ENCODE data around the gene PLEKHM3. TPM values are rescaled to one million over a fixed set of nuclear protein-coding genes. Genes with fewer than 3 reads are reported as not detected.
A peak's percentile ranks its signal among the peaks of the same experiment; 100 is the strongest.

Gene PLEKHM3
- total and polyA plus RNA-seq, 2 of the 13 experiments (the other 11 are each of a cell fraction or from before 2014, with no cell fraction given): 4.5 to 4.7 TPM

DNA sequence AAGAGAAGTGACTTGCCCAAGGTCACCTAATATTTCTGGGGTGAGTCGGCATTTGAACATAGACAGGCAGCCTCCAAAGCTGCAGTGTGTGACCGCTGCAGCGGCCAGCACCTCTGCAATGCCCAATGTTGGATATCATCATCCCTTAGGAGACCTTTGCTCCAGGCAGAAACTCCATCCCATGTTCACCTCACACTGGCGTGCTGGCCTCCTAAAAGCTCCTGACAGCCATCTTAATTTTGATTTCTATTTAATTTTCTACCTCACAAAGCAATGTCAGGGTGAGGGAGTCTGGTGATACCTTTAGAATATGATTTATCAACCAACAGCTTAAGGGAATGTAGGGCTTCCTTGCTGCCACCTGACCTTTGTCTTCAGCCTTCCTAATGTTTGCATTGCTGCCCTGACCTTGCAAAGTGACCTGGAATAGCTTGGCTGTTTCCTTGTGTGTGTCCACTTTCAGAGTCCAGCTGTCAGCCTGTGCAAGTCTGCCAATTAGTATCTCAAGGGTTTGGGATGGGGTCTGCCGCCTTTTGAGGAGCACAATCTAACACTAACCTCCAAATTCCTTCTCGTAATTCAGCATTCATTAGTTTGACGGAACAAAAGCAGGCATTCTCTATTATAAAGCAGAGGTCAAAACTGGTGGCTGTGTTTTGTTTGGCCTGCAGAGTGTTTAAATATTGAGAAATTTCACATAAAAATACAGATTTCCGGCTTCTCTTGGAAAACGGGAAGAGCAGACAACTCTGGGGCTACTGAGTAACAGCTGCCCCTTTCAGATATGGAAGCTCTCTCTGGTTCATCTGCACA is 127.6 kb downstream of the PLEKHM3 start (continued):
- no peak; the same call in 1 of the 2 replicates for TF ChIP-seq ELF1 (CRISPR knock-in tag; IDR thresholded peaks at IDR 0.05)
- TF ChIP-seq SMAD3 (CRISPR knock-in tag; IDR thresholded peaks at IDR 0.05): 0 out of 2 replicates have a peak, but pooled peaks have one; percentile 17
- TF ChIP-seq ZNF225 (CRISPR knock-in tag; IDR thresholded peaks at IDR 0.05): no peak
- no peak; the same call in 1 of the 2 replicates for TF ChIP-seq SIX1 (CRISPR knock-in tag; IDR thresholded peaks at IDR 0.05; ENCODE audit: borderline replicate concordance)
- TF ChIP-seq ZNF20 (CRISPR knock-in tag; IDR thresholded peaks at IDR 0.05): no peak
- TF ChIP-seq NCOA2 (CRISPR knock-in tag; IDR thresholded peaks at IDR 0.05): peak; percentile 76
- TF ChIP-seq, protein P1, sequence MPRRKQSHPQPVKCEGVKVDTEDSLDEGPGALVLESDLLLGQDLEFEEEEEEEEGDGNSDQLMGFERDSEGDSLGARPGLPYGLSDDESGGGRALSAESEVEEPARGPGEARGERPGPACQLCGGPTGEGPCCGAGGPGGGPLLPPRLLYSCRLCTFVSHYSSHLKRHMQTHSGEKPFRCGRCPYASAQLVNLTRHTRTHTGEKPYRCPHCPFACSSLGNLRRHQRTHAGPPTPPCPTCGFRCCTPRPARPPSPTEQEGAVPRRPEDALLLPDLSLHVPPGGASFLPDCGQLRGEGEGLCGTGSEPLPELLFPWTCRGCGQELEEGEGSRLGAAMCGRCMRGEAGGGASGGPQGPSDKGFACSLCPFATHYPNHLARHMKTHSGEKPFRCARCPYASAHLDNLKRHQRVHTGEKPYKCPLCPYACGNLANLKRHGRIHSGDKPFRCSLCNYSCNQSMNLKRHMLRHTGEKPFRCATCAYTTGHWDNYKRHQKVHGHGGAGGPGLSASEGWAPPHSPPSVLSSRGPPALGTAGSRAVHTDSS (CRISPR knock-in tag; conservative IDR thresholded peaks at IDR 0.05): no peak
- peak; percentile 58; the same call in 1 of the 2 replicates for TF ChIP-seq BCL6 (CRISPR knock-in tag; IDR thresholded peaks at IDR 0.05)
- TF ChIP-seq NRL (CRISPR knock-in tag; IDR thresholded peaks at IDR 0.05; ENCODE audit: borderline replicate concordance): no peak
- TF ChIP-seq, protein P2, sequence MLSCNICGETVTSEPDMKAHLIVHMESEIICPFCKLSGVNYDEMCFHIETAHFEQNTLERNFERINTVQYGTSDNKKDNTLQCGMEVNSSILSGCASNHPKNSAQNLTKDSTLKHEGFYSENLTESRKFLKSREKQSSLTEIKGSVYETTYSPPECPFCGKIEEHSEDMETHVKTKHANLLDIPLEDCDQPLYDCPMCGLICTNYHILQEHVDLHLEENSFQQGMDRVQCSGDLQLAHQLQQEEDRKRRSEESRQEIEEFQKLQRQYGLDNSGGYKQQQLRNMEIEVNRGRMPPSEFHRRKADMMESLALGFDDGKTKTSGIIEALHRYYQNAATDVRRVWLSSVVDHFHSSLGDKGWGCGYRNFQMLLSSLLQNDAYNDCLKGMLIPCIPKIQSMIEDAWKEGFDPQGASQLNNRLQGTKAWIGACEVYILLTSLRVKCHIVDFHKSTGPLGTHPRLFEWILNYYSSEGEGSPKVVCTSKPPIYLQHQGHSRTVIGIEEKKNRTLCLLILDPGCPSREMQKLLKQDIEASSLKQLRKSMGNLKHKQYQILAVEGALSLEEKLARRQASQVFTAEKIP (CRISPR knock-in tag; IDR thresholded peaks at IDR 0.05; ENCODE audit: borderline replicate concordance): no peak
- TF ChIP-seq, protein P3, sequence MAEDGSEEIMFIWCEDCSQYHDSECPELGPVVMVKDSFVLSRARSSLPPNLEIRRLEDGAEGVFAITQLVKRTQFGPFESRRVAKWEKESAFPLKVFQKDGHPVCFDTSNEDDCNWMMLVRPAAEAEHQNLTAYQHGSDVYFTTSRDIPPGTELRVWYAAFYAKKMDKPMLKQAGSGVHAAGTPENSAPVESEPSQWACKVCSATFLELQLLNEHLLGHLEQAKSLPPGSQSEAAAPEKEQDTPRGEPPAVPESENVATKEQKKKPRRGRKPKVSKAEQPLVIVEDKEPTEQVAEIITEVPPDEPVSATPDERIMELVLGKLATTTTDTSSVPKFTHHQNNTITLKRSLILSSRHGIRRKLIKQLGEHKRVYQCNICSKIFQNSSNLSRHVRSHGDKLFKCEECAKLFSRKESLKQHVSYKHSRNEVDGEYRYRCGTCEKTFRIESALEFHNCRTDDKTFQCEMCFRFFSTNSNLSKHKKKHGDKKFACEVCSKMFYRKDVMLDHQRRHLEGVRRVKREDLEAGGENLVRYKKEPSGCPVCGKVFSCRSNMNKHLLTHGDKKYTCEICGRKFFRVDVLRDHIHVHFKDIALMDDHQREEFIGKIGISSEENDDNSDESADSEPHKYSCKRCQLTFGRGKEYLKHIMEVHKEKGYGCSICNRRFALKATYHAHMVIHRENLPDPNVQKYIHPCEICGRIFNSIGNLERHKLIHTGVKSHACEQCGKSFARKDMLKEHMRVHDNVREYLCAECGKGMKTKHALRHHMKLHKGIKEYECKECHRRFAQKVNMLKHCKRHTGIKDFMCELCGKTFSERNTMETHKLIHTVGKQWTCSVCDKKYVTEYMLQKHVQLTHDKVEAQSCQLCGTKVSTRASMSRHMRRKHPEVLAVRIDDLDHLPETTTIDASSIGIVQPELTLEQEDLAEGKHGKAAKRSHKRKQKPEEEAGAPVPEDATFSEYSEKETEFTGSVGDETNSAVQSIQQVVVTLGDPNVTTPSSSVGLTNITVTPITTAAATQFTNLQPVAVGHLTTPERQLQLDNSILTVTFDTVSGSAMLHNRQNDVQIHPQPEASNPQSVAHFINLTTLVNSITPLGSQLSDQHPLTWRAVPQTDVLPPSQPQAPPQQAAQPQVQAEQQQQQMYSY (CRISPR knock-in tag; IDR thresholded peaks at IDR 0.05): no peak; the same call in 1 of the 2 replicates
- TF ChIP-seq ZFP82 (CRISPR knock-in tag; IDR thresholded peaks at IDR 0.05; ENCODE audit: borderline replicate concordance): peak; percentile 78; the same call in 1 of the 2 replicates
- TF ChIP-seq SRSF1 (optimal IDR thresholded peaks at IDR 0.05; ENCODE audit: low read depth, low read length): no peak
- no peak for TF ChIP-seq ZNF678 (CRISPR knock-in tag; IDR thresholded peaks at IDR 0.05)
- TF ChIP-seq, protein P4, sequence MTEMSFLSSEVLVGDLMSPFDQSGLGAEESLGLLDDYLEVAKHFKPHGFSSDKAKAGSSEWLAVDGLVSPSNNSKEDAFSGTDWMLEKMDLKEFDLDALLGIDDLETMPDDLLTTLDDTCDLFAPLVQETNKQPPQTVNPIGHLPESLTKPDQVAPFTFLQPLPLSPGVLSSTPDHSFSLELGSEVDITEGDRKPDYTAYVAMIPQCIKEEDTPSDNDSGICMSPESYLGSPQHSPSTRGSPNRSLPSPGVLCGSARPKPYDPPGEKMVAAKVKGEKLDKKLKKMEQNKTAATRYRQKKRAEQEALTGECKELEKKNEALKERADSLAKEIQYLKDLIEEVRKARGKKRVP (CRISPR knock-in tag; IDR thresholded peaks at IDR 0.05): no peak
- TF ChIP-seq ZFP1 (CRISPR knock-in tag; IDR thresholded peaks at IDR 0.05): no peak
- TF ChIP-seq ETV6 (CRISPR knock-in tag; conservative IDR thresholded peaks at IDR 0.05): no peak
- TF ChIP-seq, protein P5, sequence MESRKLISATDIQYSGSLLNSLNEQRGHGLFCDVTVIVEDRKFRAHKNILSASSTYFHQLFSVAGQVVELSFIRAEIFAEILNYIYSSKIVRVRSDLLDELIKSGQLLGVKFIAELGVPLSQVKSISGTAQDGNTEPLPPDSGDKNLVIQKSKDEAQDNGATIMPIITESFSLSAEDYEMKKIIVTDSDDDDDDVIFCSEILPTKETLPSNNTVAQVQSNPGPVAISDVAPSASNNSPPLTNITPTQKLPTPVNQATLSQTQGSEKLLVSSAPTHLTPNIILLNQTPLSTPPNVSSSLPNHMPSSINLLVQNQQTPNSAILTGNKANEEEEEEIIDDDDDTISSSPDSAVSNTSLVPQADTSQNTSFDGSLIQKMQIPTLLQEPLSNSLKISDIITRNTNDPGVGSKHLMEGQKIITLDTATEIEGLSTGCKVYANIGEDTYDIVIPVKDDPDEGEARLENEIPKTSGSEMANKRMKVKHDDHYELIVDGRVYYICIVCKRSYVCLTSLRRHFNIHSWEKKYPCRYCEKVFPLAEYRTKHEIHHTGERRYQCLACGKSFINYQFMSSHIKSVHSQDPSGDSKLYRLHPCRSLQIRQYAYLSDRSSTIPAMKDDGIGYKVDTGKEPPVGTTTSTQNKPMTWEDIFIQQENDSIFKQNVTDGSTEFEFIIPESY (CRISPR knock-in tag; IDR thresholded peaks at IDR 0.05): 0 out of 2 replicates have a peak, but pooled peaks have one; percentile 3
- TF ChIP-seq ZFY (CRISPR knock-in tag; IDR thresholded peaks at IDR 0.05): no peak

All from HepG2 (cell line).